HepG2 (cell line): ENCODE data around the gene CD48. TPM values are rescaled to one million over a fixed set of nuclear protein-coding genes. Genes with fewer than 3 reads are reported as not detected.

Experiments used
- ATAC-seq: fragments of 200-7000 bp; cut with Tn5 transposase; 3 replicates; pipeline ENCODE4 v1.9.1; 2020; ENCODE audit warnings: mild to moderate bottlenecking, moderate library complexity
- BruUV-seq: library from RNA; stranded (reverse); fragments of 400-500 nt; replicated peaks from 2 replicates; lab custom pipeline; 2021; lab: Mats Ljungman, UMichigan
- CTCF ChIA-PET: fragments of 300-600 bp; formaldehyde crosslinking; extraction: SDS; loops from one replicate; lab custom pipeline; 2021; ENCODE audit warnings: low total read pairs, inconsistent platforms, low intra/inter-chr PET ratio; lab: Yijun Ruan, JAX
- POLR2A ChIA-PET: fragments of 350-600 bp; sonication (Branson Sonifier 250); formaldehyde crosslinking; loops from one replicate; lab custom pipeline; 2020; ENCODE audit warnings: antibody characterized with exemption, inconsistent platforms; lab: Yijun Ruan, JAX
- DNase-seq: peaks from one replicate; pipeline ENCODE4 v3.0.0-alpha.2; 2015; ENCODE audit warnings: low spot score
- FAIRE-seq: peaks from 3 replicates; lab custom pipeline; 2011; peaks lifted over from hg19 to GRCh38; lab: Jason Lieb, UNC
- H2AFZ ChIP-seq: one replicate; pipeline ENCODE4 v1.6.1; 2011; ENCODE audit warnings: low read length, inconsistent platforms
- H3K27ac ChIP-seq: fragments of 300-600 bp; 3 replicates; pipeline ENCODE4 v1.8.0; 2011; ENCODE audit warnings: mixed run types, mild to moderate bottlenecking, mixed read lengths, low read length, inconsistent platforms; ENCODE audit not compliant: insufficient read depth; ENCODE audit errors: extremely low read length
- H3K27me3 ChIP-seq, 2 experiments: fragments of 200-600 bp in 1 of 2; 2 replicates in 1 of 2; 3 replicates in 1 of 2; pipeline versions ENCODE4 v1.6.0 to v1.8.0; 2011; ENCODE audit warnings: low read length in 2 of 2, mild to moderate bottlenecking in 2 of 2, moderate library complexity in 2 of 2, inconsistent platforms in 1 of 2; ENCODE audit not compliant: insufficient read depth in 2 of 2, control insufficient read depth in 1 of 2
- H3K36me3 ChIP-seq, 2 experiments: fragments of 200-600 bp in 1 of 2; replicated peaks in 1 of 2; 2 replicates in 1 of 2; 3 replicates in 1 of 2; pipeline versions ENCODE4 v1.5.1 to v1.8.0; 2011; ENCODE audit warnings: low read length in 2 of 2, inconsistent platforms in 1 of 2; ENCODE audit not compliant: insufficient read depth in 2 of 2, control insufficient read depth in 1 of 2
- H3K4me1 ChIP-seq: 2 replicates; pipeline ENCODE4 v1.5.1; 2012; ENCODE audit warnings: low read length, inconsistent platforms; ENCODE audit not compliant: insufficient read depth
- H3K4me2 ChIP-seq: 2 replicates; pipeline ENCODE4 v1.6.0; 2011; ENCODE audit warnings: low read depth, low read length, inconsistent platforms
- H3K4me3 ChIP-seq, 3 experiments: fragments of 200-600 bp in 1 of 3; sonication (generic), shearing (Covaris generic) in 1 of 3; replicated peaks in 1 of 3; 2 replicates each; pipeline ENCODE4 v1.5.1; 2011 to 2016; ENCODE audit warnings: low read length in 3 of 3, inconsistent platforms in 2 of 3, low read depth in 2 of 3, mild to moderate bottlenecking in 2 of 3, control low read depth in 1 of 3, mixed read lengths in 1 of 3; ENCODE audit not compliant: insufficient read depth in 1 of 3
- H3K79me2 ChIP-seq: one replicate; pipeline ENCODE4 v1.6.1; 2011; ENCODE audit warnings: low read length, inconsistent platforms; ENCODE audit not compliant: insufficient read depth
- H3K9ac ChIP-seq: 2 replicates; pipeline ENCODE4 v1.6.0; 2011; ENCODE audit warnings: mild to moderate bottlenecking, low read depth, low read length, inconsistent platforms; ENCODE audit not compliant: insufficient read depth
- H3K9me3 ChIP-seq: 2 replicates; pipeline ENCODE4 v1.5.1; 2012; ENCODE audit warnings: mild to moderate bottlenecking, low read length
- H4K20me1 ChIP-seq: 2 replicates; pipeline ENCODE4 v1.6.0; 2011; ENCODE audit warnings: inconsistent platforms, mild to moderate bottlenecking, low read length, moderate library complexity; ENCODE audit not compliant: insufficient read depth
- HMGXB3 ChIP-seq: sonication (generic); formaldehyde crosslinking; IDR thresholded peaks from 2 replicates; pipeline ENCODE4 v1.4.0; 2020; ENCODE audit warnings: missing genetic modification reagents, borderline replicate concordance
- ZBTB38 ChIP-seq: sonication (generic); formaldehyde crosslinking; IDR thresholded peaks from 2 replicates; pipeline ENCODE4 v1.5.1; 2020; ENCODE audit warnings: mild to moderate bottlenecking, missing genetic modification reagents
- ZNF616 ChIP-seq: sonication (generic); formaldehyde crosslinking; IDR thresholded peaks from 2 replicates; pipeline ENCODE4 v1.5.0; 2020; ENCODE audit warnings: low read depth, mild to moderate bottlenecking, missing genetic modification reagents
- WGBS: methylation state at CpG from one replicate; pipeline ENCODE4 v1.1.6; 2017; ENCODE audit warnings: low lambda C conversion rate; 5-methylcytosine and 5-hydroxymethylcytosine counted together
- in situ Hi-C: cut with HindIII; loops from 2 replicates; pipeline ENCODE4 v1.10.0; 2017; ENCODE audit warnings: low pct_unique_long_range_greater_than_20kb; ENCODE audit not compliant: extremely low pct_ligation_motif_present
- intact Hi-C: fragments of 100-400 bp; cut with micrococcal nuclease; formaldehyde crosslinking; loops from one replicate; pipeline ENCODE4 v1.10.0; 2022; ENCODE audit not compliant: unreplicated experiment
- polyA plus RNA-seq, 8 experiments: library from polyadenylated mRNA; depleted of rRNA in 3 of 8; stranded (reverse) in 7 of 8; unstranded in 1 of 8; fragments of >200 nt; fragmentation: Illumina TruSeq in 4 of 8; extraction: Trizol in 4 of 8; gene quantifications; 2 replicates each; pipeline versions ENCODE4 v1.2.1 to v1.2.3, GENCODE V29; 2011 to 2016; ENCODE audit warnings: low read depth in 4 of 8, missing spikeins in 1 of 8, mixed read lengths in 1 of 8; ENCODE audit not compliant: insufficient read depth in 1 of 8
- total RNA-seq, 5 experiments: library from RNA; depleted of rRNA; stranded (reverse); fragments of >200 nt; fragmentation: Illumina TruSeq; extraction: Trizol; gene quantifications; 2 replicates each; pipeline ENCODE4 v1.2.3, GENCODE V29; 2016; ENCODE audit warnings: low read depth in 1 of 5

CD48 gene
- total and polyA plus RNA-seq, 2 of the 13 experiments (the other 11 are each of a cell fraction or from before 2014, with no cell fraction given) = not detected

DNA sequence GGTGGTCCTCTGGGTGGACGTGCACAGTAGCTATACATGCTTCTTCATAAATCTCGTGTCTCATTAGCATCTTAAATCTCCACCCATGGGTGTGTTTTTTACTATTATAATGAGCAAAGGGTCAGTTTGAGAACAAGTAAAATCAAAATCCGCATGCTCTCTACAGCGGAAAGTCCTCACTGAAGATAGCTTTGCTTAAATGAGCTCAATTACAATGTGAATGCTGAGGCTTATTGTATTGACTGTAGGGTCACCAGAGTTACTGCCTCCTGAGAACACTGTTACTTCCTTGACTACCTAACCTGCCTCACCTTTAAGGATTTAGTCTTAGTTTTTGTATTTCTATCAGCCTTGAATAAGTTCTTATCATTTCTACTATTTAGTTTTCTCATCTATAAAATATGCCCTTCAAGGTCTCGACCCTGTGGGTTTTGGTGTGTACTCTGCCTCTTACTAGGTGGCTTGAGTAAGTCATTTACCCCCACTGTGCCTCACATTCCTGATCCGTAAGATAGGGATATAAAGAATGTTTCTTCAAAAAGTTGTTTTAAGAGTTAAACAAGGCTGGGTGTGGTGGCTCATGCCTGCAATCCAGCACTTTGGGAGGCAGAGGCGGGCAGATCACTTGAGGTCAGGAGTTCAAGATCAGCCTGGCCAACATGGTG, 35.3 kb upstream of the CD48 start:
- CTCF ChIA-PET = no interaction called here
- H3K4me1 ChIP-seq = no peaks in the 10 kb centered on the region
- in situ Hi-C loops (no loop called here), intact Hi-C loops (no loop called here)
- no peak overlapping the region for H3K4me3 ChIP-seq
- no peaks in the 10 kb centered on the region for H3K9me3 ChIP-seq
- H3K4me2 ChIP-seq = no peak overlapping the region
- no peak overlapping the region for H2AFZ ChIP-seq
- DNase-seq (no peak), FAIRE-seq (no peak), ATAC-seq (no peak)
- H3K9ac ChIP-seq = no peak overlapping the region
- BruUV-seq = no TSS peak
- H3K27me3 ChIP-seq = peaks cover 2 to 4% of the 10 kb centered on the region in 2 experiments; a peak in 3 of 5 replicates
- no peaks in the 10 kb centered on the region for H4K20me1 ChIP-seq
- H3K27ac ChIP-seq = no peak overlapping the region
- TF ChIP-seq ZBTB38 = no peak
- no peak for TF ChIP-seq HMGXB3 (CRISPR knock-in tag)
- TF ChIP-seq ZNF616 (CRISPR knock-in tag) = no peak
- WGBS = 11% methylated on average over 7 of the region's 7 CpGs
- POLR2A ChIA-PET = no interaction called here
- H3K79me2 ChIP-seq = no peaks in the 10 kb centered on the region
- no peaks in the 10 kb centered on the region for H3K36me3 ChIP-seq
